GM18867 (cell line): ENCODE results near the gene ZNF385B.
A peak's percentile ranks its signal among the peaks of the same experiment; 100 is the strongest.

Source experiments
- ATAC-seq: cut with Tn5 transposase; IDR thresholded peaks from one replicate; pipeline ENCODE4 v1.9.1; 2021; ENCODE audit warnings: mild to moderate bottlenecking, moderate library complexity; ENCODE audit not compliant: unreplicated experiment

The ZNF385B gene

DNA sequence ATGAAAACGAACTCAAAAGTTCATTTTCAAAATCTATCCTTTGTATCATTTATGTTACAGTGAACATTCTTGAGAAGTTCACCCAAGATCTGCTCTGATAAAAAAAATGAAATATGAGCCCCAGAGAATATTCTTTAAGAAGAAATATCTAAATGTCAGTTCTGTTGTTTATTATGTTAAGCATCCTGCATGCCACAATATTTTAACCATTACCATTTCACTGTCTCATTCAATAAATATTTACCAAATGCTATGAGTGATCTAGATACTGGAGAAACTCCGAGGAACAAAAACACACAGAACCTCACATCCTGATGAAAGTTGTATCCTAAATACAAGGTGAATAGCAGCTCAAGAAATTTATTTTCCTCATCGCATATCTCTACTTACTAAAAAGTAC lies 170.2 kb downstream of the ZNF385B start:
- ATAC-seq: no peak

DNA sequence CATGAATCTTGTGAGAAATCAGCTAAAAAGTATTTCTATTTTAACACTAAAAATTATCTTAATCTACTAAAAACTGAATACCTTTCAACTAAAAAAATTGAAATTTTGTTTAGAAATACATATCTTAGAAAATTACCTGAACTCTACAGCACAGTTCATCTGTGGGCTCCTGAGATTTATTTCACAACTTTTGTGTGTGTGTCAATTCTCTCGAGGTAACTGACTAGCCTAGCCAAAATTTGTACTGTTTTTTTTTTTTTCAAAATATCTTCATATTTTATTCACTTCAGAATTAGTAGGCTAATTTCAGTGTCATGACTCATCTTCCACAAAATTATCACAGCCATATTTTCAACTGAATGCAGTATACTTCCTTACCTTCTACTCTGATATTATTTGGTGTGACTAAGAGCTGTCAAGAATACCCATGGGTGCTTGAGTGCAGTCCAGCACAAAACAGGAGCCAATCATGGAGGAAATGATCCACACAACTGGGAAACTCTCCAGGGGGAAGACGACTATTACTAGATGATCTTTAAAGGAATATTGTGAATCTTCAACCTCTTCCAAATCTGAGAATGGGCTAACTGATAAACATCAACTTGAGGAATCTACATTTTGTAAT lies 174.6 kb downstream of the ZNF385B start:
- no peak for ATAC-seq

DNA sequence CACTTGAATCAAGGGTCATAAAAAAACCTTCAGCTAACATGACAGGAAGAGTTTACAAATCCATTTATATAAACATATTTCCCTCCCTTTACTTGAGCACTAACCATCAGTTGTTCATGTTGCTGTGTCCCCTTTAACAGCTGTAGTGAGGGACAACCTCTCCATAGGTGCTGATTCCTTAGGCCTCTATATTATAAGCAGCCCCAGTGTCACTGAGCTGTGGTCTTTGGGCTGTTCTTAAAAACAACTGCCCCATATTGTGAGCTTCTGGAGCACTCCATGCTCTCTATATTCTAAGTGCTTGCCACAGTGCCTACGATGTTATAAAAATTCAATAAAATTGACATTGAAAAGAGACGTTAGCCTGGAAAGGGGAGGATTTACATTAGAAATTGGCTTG lies 175.3 kb downstream of the ZNF385B start:
- no peak for ATAC-seq

DNA sequence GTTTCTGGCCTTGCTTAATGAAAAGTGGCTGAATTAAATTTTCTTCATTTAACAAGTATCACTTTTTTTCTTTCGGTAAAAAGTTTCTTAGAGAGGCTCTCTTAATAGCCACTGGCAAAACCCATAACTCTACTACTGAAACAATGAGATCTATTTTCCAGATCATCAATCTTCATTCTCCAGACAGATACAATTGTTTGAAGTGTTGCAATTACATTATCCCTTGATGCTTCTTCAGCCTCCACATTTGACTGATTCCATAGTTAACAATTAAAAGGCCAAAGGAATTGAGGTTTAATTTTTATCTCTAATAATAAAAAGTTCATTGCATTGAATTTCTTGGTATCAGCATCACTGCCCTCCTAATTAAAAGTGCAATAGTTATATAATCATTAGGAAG lies 176.3 kb downstream of the ZNF385B start:
- no peak for ATAC-seq

GRCh38 chr2:179682756-179683155 lies 178.7 kb downstream of the ZNF385B start:
- ATAC-seq: peak; percentile 65

GRCh38 chr2:179677746-179678505 lies 183.5 kb downstream of the ZNF385B start:
- no peak for ATAC-seq

GRCh38 chr2:179677077-179677688 lies 184.2 kb downstream of the ZNF385B start:
- ATAC-seq: no peak

- no peak for ATAC-seq
These were observed 186.0 kb downstream of the ZNF385B start for GRCh38 chr2:179675435-179675834.

- no peak for ATAC-seq
These were observed 190.1 kb downstream of the ZNF385B start for GRCh38 chr2:179671043-179671981.

DNA sequence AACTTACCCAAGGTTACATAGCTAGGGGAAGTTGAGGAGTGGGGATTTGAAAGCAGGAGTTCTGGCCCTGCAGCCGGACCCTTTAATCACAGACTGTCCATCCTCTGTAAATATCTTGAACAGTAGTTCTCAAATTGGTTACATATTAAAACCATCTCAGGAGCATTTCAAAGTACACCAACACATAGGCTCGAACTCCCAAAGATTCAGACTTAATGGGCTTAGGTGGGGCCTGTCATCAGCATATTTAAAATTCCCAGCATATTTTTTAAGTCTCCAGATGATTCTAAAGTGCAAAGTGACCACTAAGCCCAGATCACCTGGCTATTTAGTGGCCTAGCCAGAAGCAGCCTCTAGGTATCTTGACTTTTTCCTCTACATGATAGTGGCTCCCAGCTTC lies 192.2 kb downstream of the ZNF385B start:
- ATAC-seq: no peak

DNA sequence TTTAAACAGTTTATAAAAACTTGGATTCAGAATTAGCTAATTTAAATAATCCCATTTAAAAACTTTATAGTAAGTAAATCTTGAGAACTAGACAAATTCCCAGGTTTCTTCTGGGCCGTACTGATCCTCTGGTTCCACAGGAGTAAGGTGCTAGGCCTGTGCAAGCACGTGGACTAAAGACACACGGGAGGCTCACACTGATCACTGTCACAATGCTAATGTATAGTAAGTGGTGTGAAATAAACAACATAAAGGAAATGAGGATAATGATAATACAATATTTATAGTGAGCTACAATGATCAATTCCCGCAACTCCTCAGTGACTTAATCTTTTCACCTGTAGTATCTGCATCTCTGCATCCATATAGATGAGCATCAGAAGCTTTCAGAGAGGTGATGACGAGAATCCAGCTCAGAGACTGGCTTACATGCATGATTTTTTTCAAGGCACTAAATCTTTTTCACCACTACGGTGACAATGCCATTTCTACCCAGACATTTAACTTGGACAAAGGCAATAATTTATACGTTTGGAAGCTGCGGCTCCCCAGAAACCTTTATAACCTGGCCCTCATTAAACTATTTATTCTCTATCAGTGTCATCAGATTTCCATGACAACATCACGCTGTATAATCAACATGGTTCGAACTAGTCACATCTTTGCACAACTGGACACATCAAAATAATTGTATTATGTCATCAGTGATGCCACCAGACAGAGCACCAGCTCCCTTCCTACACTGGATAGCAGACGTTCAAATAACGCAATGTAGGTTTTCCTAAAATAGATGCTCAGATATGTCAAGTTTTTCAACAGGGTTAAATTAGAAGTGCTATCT lies 196.2 kb downstream of the ZNF385B start:
- ATAC-seq: no peak

DNA sequence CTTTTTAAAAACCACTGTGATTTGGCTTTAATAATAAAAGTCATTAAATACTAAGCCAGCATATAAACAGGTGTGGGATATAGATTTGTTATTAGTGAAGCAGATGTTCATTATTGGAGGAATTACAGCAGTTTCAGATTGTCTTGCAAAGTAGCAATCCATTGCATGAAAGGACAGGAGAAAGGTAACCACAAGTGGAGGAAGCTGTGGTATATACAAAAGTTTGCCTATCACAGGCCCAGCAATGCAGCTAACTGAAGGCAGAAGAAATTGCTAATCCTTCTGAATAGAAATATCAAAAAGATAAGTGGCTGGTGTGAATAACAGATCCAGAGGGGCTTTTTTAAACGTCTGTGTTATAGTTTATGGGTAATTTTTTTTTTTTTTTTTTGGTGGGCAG lies 199.4 kb downstream of the ZNF385B start:
- no peak for ATAC-seq

DNA sequence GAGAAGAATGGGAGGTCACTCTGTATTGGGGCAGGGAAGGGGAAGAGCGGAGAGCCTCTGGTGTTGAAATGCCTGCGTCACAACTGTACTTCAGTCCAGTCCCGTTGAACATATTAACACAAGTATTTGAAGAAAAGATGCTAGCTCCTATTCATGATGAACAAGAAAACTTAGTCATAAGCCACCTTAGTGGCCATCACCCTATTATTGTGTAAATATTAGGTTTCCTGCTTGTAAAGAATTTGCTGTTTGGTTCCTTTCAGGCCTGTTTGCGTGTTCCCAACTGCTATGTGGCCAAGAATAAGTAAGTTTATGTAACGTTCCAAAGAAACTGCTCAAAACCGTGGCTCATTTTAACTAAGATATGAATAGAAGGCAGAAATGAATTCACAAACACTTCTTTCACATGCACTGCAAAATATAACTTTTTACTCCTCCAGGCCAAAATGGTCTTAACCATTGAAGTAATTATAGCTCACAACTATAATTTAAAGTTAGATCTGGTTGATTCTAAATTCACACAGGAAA lies 204.3 kb downstream of the ZNF385B start:
- ATAC-seq: no peak

GRCh38 chr2:179655627-179656026 lies 205.8 kb downstream of the ZNF385B start:
- ATAC-seq: no peak

DNA sequence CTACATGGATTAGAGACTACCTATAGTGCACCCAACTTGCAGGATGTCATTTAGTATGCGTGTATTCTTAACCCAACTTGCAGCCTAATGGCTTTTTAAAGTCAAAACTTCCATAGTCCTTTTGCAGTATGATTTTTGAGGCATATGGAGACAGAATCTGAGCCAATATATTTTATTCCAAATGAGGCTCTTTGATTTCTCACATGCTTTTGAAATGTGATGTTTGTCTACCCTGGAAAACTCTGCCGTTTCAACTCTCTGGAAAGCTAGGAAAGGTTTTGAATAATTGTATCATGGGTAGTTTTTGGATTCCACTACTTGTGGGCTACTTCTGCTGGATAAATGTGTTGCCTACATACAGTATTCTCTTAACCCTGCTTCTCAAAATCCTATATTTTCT lies 206.6 kb downstream of the ZNF385B start:
- ATAC-seq: no peak

GRCh38 chr2:179652296-179652695 lies 209.1 kb downstream of the ZNF385B start:
- no peak for ATAC-seq

DNA sequence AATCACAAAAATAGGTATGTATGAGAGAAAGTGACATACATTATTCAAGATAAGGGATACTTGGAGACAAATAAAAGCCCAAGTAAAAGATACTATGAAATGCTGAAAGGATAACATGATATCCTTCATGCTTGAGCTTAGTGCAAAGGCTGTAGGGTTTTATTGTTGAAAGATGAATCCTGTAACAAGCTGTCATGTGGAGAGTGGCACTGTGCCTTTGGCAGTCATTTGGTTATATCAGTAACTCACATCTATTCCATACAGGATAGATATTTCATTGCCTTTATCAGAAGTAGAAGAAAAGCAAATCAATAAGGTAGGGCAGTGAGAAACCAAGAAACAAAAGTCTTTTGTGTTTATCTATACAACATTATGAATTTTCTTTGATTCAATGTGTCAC lies 211.0 kb downstream of the ZNF385B start:
- ATAC-seq: no peak

DNA sequence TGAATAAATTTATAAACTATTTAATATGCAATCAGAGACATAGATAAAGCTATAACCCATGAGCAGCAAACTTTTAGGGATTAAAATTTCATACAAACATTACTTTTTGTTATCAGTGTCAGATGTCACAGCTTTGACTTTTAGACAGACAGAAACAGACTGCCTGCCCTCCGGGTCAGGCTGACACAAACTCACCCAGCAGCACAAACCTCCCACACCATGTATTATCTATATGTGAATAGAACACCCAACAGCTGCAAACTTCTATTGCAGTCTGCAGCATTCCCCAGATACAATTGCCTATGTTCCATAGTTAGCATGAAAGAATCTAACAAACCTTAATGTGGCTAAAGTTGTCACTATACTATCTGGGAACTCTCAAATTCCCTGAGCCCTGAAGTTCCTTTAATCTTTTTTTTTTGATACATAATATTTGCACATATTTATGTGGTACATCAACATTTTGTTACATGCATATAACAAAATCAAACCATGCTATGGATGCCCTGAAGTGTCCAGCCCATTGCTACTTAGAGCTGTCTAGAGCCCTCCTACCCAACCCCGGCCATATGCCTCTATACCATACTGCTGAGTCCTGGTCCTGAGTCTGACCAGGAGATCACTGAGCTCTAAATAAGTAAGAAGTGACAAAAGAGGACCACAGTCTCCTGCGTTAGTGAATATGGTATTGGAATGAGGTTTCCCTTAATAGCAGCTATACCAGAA lies 214.4 kb downstream of the ZNF385B start:
- no peak for ATAC-seq

DNA sequence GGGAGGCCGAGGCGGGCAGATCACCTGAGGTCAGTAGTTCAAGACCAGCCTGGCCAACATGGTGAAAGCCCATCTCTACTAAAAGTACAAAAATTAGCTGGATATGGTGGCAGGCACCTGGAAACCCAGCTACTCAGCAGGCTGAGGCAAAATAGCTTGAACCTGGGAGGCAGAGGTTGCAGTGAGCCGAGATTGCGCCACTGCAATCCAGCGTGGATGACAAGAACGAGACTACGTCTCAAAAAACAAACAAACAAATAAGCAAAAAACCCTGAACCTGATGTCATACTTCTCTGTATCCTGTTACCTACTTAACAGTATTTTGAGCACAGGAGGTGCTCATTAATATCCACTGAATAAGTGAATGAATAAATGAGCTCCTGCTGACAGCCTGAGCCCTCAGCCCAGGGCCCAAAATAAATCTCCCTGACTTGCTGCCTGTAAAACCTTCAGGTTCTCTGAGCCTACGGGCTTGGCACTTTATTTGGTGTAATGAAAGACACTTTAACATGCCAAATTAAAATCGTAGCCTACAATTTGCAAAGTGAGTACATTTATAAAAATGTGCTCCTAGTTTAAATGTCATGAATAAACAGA lies 215.1 kb downstream of the ZNF385B start:
- ATAC-seq: no peak
